SK-N-SH (cell line): ENCODE data around the gene CRYBG3.

Experiments
- EP300 ChIP-seq, 2 experiments: IDR thresholded peaks; 2 replicates each; pipeline versions ENCODE4 v1.4.0 to v1.6.1; 2012; ENCODE audit warnings: borderline replicate concordance in 1 of 2, low read depth in 1 of 2, low read length in 1 of 2
- MEF2A ChIP-seq: IDR thresholded peaks from 2 replicates; pipeline ENCODE4 v1.4.0; 2012; ENCODE audit warnings: low read depth, borderline replicate concordance
- MXI1 ChIP-seq: IDR thresholded peaks from 2 replicates; pipeline ENCODE4 v1.6.1; 2012; ENCODE audit warnings: mild to moderate bottlenecking, low read depth, low read length, improper control_type of control experiment
- POLR2AphosphoS5 ChIP-seq: IDR thresholded peaks from 2 replicates; pipeline ENCODE4 v1.6.1; 2012; ENCODE audit warnings: low read depth, low read length
- RXRA ChIP-seq: IDR thresholded peaks from 2 replicates; pipeline ENCODE4 v1.4.0; 2012; ENCODE audit warnings: low read depth, mild to moderate bottlenecking, borderline replicate concordance
- SIN3A ChIP-seq: IDR thresholded peaks from 2 replicates; pipeline ENCODE4 v1.6.1; 2012; ENCODE audit warnings: low read depth, mild to moderate bottlenecking, low read length, moderate library complexity, borderline replicate concordance
- TAF1 ChIP-seq: IDR thresholded peaks from 2 replicates; pipeline ENCODE4 v1.6.1; 2012; ENCODE audit warnings: low read depth, mild to moderate bottlenecking, low read length, moderate library complexity, borderline replicate concordance
- TEAD4 ChIP-seq: IDR thresholded peaks from 2 replicates; pipeline ENCODE4 v1.4.0; 2012; ENCODE audit warnings: mild to moderate bottlenecking, borderline replicate concordance; ENCODE audit not compliant: insufficient read depth
- TF ChIP-seq, protein P1 (sequence below): IDR thresholded peaks from 2 replicates; pipeline ENCODE4; 2012
- TF ChIP-seq, protein P2 (sequence below): fragments of 200-600 bp; sonication (generic); IDR thresholded peaks from 2 replicates; pipeline ENCODE4 v1.6.1; 2017; ENCODE audit warnings: antibody characterized with exemption, mild to moderate bottlenecking, moderate library complexity

DNA sequence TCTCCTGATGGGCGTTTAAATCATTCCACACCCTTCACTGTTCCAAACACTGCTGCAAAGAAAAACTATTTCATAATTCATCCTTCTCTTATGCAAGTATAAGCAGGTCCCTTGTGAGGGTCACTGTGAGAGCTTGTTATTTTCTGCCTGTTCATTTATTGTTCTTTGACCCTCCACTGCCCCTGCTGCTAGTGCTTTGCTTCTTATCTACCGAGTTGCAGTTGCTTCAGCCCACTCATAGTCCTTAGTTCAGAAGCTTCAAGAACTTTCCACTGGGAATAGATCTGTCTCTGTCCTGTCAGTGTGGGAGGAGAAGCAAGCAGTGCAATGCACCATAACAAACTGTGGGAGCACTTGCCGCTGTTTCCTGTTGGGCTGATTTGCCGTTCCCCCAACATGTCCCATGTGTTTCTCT, 110.6 kb downstream of the CRYBG3 start:
- no peak for TF ChIP-seq MXI1
- TF ChIP-seq MEF2A: no peak
- TF ChIP-seq, protein P1, sequence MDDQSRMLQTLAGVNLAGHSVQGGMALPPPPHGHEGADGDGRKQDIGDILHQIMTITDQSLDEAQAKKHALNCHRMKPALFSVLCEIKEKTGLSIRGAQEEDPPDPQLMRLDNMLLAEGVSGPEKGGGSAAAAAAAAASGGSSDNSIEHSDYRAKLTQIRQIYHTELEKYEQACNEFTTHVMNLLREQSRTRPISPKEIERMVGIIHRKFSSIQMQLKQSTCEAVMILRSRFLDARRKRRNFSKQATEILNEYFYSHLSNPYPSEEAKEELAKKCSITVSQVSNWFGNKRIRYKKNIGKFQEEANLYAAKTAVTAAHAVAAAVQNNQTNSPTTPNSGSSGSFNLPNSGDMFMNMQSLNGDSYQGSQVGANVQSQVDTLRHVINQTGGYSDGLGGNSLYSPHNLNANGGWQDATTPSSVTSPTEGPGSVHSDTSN: no peak
- TF ChIP-seq, protein P2, sequence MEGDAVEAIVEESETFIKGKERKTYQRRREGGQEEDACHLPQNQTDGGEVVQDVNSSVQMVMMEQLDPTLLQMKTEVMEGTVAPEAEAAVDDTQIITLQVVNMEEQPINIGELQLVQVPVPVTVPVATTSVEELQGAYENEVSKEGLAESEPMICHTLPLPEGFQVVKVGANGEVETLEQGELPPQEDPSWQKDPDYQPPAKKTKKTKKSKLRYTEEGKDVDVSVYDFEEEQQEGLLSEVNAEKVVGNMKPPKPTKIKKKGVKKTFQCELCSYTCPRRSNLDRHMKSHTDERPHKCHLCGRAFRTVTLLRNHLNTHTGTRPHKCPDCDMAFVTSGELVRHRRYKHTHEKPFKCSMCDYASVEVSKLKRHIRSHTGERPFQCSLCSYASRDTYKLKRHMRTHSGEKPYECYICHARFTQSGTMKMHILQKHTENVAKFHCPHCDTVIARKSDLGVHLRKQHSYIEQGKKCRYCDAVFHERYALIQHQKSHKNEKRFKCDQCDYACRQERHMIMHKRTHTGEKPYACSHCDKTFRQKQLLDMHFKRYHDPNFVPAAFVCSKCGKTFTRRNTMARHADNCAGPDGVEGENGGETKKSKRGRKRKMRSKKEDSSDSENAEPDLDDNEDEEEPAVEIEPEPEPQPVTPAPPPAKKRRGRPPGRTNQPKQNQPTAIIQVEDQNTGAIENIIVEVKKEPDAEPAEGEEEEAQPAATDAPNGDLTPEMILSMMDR: no peak
- TF ChIP-seq POLR2AphosphoS5: no peak
- TF ChIP-seq TEAD4: no peak
- no peak for TF ChIP-seq SIN3A
- no peak for TF ChIP-seq TAF1
- TF ChIP-seq RXRA: no peak
- TF ChIP-seq EP300 (IDR thresholded peaks at IDR 0.05; ENCODE audit: borderline replicate concordance in 1 of 2, low read depth in 1 of 2, low read length in 1 of 2): no peak
